Endothelial cell (in vitro differentiated cells): ENCODE data around the gene DRC3. TPM values are rescaled to one million over a fixed set of nuclear protein-coding genes. Genes with fewer than 3 reads are reported as not detected.

Experiments
- DNase-seq: peaks from one replicate; pipeline ENCODE4 v3.0.0; 2021; ENCODE audit warnings: low spot score
- H3K27ac Mint-ChIP-seq: one replicate; pipeline ENCODE4 v1.8.0; 2021; ENCODE audit warnings: mixed read lengths, inconsistent platforms; ENCODE audit not compliant: unreplicated experiment
- H3K27me3 Mint-ChIP-seq: one replicate; pipeline ENCODE4 v1.8.0; 2021; ENCODE audit warnings: mild to moderate bottlenecking, moderate library complexity, mixed read lengths, inconsistent platforms; ENCODE audit not compliant: unreplicated experiment
- H3K36me3 Mint-ChIP-seq: one replicate; pipeline ENCODE4 v1.8.0; 2021; ENCODE audit warnings: mild to moderate bottlenecking, low read depth, mixed read lengths, inconsistent platforms; ENCODE audit not compliant: unreplicated experiment
- H3K4me1 Mint-ChIP-seq: one replicate; pipeline ENCODE4 v1.8.0; 2021; ENCODE audit warnings: mild to moderate bottlenecking, mixed read lengths, inconsistent platforms; ENCODE audit not compliant: unreplicated experiment
- H3K4me3 Mint-ChIP-seq: one replicate; pipeline ENCODE4 v1.8.0; 2021; ENCODE audit warnings: mild to moderate bottlenecking, mixed read lengths, inconsistent platforms; ENCODE audit not compliant: unreplicated experiment
- H3K9me3 Mint-ChIP-seq: one replicate; pipeline ENCODE4 v1.8.0; 2021; ENCODE audit warnings: mixed read lengths, inconsistent platforms; ENCODE audit not compliant: unreplicated experiment
- total RNA-seq: library from RNA; stranded (reverse); fragmentation: NEBNext Ultra II Directional; extraction: Animal tissue kit (Norgen Biotek cat#: 25700); gene quantifications from one replicate; pipeline ENCODE4 v1.2.1, GENCODE V29; 2021; ENCODE audit not compliant: unreplicated experiment
- TF ChIP-seq, protein P1 (sequence below): fragments of 200-600 bp; sonication (generic); IDR thresholded peaks from one replicate; pipeline ENCODE4 v1.5.0; 2021; ENCODE audit warnings: antibody characterized with exemption; ENCODE audit not compliant: unreplicated experiment

DRC3 gene
- total RNA-seq, 1 donor from 2014 or later, result 4.3 TPM

DNA sequence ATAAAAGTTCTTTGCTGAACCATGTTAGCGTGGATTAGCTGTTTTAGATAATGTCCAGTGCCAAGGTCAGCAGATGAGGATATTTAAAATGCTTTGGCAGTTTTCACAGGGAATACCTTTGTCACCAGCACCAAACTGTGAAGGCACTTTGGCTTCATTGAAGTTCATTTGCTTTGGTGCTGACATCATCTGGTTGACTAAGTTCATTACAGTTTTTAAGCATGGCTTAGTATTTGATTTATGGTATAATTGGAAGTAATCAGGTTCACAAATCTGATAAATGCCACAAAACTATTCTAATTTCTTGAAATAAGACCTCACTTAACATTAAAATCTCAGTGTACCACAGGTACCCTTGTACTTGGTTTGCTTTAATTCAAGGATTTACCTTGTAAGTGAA lies 70.8 kb downstream of the DRC3 start:
- no peaks in the 10 kb centered on the region for H3K9me3 Mint-ChIP-seq
- TF ChIP-seq, protein P1, sequence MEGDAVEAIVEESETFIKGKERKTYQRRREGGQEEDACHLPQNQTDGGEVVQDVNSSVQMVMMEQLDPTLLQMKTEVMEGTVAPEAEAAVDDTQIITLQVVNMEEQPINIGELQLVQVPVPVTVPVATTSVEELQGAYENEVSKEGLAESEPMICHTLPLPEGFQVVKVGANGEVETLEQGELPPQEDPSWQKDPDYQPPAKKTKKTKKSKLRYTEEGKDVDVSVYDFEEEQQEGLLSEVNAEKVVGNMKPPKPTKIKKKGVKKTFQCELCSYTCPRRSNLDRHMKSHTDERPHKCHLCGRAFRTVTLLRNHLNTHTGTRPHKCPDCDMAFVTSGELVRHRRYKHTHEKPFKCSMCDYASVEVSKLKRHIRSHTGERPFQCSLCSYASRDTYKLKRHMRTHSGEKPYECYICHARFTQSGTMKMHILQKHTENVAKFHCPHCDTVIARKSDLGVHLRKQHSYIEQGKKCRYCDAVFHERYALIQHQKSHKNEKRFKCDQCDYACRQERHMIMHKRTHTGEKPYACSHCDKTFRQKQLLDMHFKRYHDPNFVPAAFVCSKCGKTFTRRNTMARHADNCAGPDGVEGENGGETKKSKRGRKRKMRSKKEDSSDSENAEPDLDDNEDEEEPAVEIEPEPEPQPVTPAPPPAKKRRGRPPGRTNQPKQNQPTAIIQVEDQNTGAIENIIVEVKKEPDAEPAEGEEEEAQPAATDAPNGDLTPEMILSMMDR, result no peak
- H3K27me3 Mint-ChIP-seq, result peaks cover 6% of the 10 kb centered on the region
- peaks cover 20% of the 10 kb centered on the region for H3K4me1 Mint-ChIP-seq
- no peak overlapping the region for H3K27ac Mint-ChIP-seq
- no peak for DNase-seq
- no peak overlapping the region for H3K4me3 Mint-ChIP-seq
- H3K36me3 Mint-ChIP-seq, result peaks cover 10% of the 10 kb centered on the region

DNA sequence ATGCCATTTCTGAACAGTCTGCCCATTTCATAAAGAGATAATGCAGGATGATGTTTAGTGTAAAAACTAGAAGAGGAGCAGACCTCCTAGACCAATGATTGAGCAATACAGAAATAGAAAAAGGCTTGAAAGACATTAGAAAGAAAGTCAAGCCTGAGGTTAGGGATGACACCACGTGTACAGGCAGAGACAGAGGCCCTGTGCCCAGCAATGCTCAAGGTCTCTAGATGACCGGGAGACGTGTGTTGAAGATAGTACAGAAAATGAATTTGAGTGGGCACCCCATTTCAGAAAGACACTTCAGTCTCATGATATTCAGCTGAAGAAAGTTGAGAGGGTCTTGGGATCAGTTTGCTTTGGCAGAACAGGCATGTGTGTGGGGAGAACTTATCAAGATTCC lies 71.9 kb downstream of the DRC3 start:
- H3K4me3 Mint-ChIP-seq, result no peak overlapping the region
- TF ChIP-seq, protein P1, result no peak
- peaks cover 17% of the 10 kb centered on the region for H3K4me1 Mint-ChIP-seq
- peaks cover 14% of the 10 kb centered on the region for H3K36me3 Mint-ChIP-seq
- peaks cover 6% of the 10 kb centered on the region for H3K27me3 Mint-ChIP-seq
- DNase-seq, result no peak
- no peak overlapping the region for H3K27ac Mint-ChIP-seq
- no peaks in the 10 kb centered on the region for H3K9me3 Mint-ChIP-seq

DNA sequence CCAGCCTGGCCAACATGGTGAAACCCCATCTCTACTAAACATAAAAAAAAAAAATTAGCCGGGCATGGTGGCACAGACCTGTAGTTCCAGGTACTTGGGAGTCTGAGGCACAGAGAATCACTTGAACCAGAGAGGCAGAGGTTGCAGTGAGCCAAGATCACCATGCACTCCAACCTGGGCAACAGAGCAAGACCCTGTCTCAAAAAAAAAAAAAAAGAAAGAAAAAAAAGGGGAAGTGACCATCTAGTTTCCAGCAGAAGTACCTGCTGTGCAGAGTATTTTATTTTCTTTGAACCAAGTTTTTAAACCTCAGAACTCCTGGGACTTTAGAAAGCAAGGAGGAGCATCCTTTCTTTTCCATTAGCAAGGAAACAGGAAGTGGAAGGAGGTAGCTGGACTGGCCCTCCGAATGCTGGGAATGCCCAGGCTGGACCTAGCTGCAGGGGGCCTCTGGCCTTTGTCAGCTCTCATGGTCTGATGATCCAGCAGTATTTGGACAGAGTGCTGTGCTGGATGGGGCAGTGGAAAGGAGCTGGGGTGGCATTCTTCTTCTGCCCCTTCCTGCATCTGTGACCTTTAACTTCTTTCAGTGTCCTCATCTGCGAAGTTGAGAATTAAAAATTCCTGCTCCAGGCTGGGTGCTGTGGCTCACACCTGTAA lies 73.2 kb downstream of the DRC3 start:
- Mint-ChIP-seq H3K4me1 (peaks cover 8% of the 10 kb centered on the region), H3K36me3 (peaks cover 10% of the 10 kb centered on the region), H3K9me3 (no peaks in the 10 kb centered on the region)

DNA sequence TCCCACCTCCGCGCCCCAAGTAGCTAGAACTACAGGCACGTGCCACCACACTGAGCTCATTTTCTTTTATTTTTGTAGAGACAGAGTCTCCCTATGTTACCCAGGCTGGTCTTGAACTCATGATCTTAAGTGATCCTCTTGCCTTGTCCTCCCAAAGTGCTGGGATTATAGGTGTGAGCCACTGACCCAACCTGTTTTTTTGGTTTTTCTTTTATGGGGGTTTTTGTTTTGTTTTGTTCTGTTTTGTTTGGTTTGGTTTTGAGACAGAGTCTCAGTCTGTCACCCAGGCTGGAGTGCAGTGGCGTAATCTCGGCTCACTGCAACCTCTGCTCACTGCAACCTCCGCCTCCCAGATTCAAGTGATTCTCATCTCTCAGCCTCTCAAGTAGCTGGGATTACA lies 82.9 kb downstream of the DRC3 start:
- no peak overlapping the region for H3K27ac Mint-ChIP-seq
- H3K36me3 Mint-ChIP-seq, result peaks cover 19% of the 10 kb centered on the region
- TF ChIP-seq, protein P1, result no peak
- no peak overlapping the region for H3K4me3 Mint-ChIP-seq
- H3K9me3 Mint-ChIP-seq, result no peaks in the 10 kb centered on the region
- no peaks in the 10 kb centered on the region for H3K27me3 Mint-ChIP-seq
- no peak for DNase-seq
- H3K4me1 Mint-ChIP-seq, result peaks cover 5% of the 10 kb centered on the region

More for the DNA sequence above, 73.2 kb downstream of the DRC3 start:
- no peak for DNase-seq
- H3K27me3 Mint-ChIP-seq, result no peaks in the 10 kb centered on the region
- H3K4me3 Mint-ChIP-seq, result no peak overlapping the region
- TF ChIP-seq, protein P1, result no peak
- no peak overlapping the region for H3K27ac Mint-ChIP-seq

DNA sequence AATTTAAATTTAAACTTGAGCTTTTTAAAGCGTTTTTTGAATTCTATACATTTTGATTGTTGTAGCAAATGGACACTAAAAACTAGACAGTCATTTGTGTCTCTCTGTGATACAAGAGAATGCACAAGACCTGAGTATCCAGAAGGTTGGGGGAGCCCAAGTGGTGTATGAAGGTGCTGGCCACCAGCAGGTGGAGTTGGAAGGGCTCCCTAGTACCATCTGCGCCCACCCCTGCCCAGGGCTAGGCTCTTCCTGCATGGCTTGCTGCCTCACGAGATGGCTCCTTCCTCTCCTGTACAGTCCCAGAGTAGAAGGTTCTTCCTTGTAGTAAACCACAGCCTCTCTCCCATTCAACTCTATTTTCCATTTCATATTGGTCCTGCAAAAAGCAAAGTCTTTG lies 83.6 kb downstream of the DRC3 start:
- Mint-ChIP-seq H3K27ac (no peak overlapping the region), H3K4me3 (no peak overlapping the region)
- no peak for DNase-seq

More for the DNA sequence above, 83.6 kb downstream of the DRC3 start:
- H3K9me3 Mint-ChIP-seq, result no peaks in the 10 kb centered on the region
- no peaks in the 10 kb centered on the region for H3K27me3 Mint-ChIP-seq
- H3K4me1 Mint-ChIP-seq, result peaks cover 5% of the 10 kb centered on the region
- H3K36me3 Mint-ChIP-seq, result peaks cover 19% of the 10 kb centered on the region
- TF ChIP-seq, protein P1, result no peak
